Jurkat, Clone E6-1 (cell line): ENCODE measurements around the gene ADAMTSL3.
"Not testable (repeated sequence)": the region's sequence is repeated elsewhere in the genome, so short reads cannot be mapped to it uniquely, and the experiment has no call there.

Source experiments
- DNase-seq: peaks from one replicate; pipeline ENCODE4 v3.0.0-alpha.2; 2011; ENCODE audit warnings: low read depth, low spot score
- H3K4me3 ChIP-seq: 2 replicates; pipeline ENCODE4 v1.5.1; 2011; ENCODE audit warnings: mild to moderate bottlenecking, low read length, control low read depth, moderate library complexity

The ADAMTSL3 gene

GRCh38 chr15:84086071-84086470, 432.1 kb downstream of the ADAMTSL3 start:
- H3K4me3 ChIP-seq, DNase-seq: not testable (repeated sequence)
